NCI-H1417 (cell line): Measurements from ENCODE around the gene LRRC75A.
"Not testable (repeated sequence)": the region's sequence is repeated elsewhere in the genome, so short reads cannot be mapped to it uniquely, and the experiment has no call there.

ENCODE experiments used
- DNase-seq, 3 experiments: peaks; one replicate each; lab custom pipeline; 2025; lab: John Stamatoyannopoulos, UW

The LRRC75A gene

GRCh38 chr17:16432017-16432416 lies 60.0 kb downstream of the LRRC75A start:
- DNase-seq: no peak

- DNase-seq: no peak
Observed at GRCh38 chr17:16430650-16431049, 61.3 kb downstream of the LRRC75A start.

GRCh38 chr17:16429083-16429482 lies 62.9 kb downstream of the LRRC75A start:
- no peak for DNase-seq

GRCh38 chr17:16428098-16428882 lies 63.7 kb downstream of the LRRC75A start:
- peak in 2 of 3 experiments; percentile 2 to 10 for DNase-seq

GRCh38 chr17:16427020-16427419 lies 65.0 kb downstream of the LRRC75A start:
- no peak for DNase-seq

GRCh38 chr17:16425698-16426659 lies 66.0 kb downstream of the LRRC75A start:
- DNase-seq: peak in 2 of 3 experiments; percentile 11 to 34

- no peak for DNase-seq
Observed at GRCh38 chr17:16425202-16425601, 66.8 kb downstream of the LRRC75A start.

- DNase-seq: no peak
Observed at GRCh38 chr17:16423226-16423872, 68.6 kb downstream of the LRRC75A start.

GRCh38 chr17:16422416-16422815 lies 69.6 kb downstream of the LRRC75A start:
- no peak for DNase-seq

GRCh38 chr17:16419929-16420271 lies 72.1 kb downstream of the LRRC75A start:
- peak in 1 of 3 experiments; percentile 60 for DNase-seq

- peak in 2 of 3 experiments; percentile 14 to 95 for DNase-seq
Observed at GRCh38 chr17:16419074-16419928, 72.7 kb downstream of the LRRC75A start.

- no peak for DNase-seq
Observed at GRCh38 chr17:16418685-16419068, 73.3 kb downstream of the LRRC75A start.

- no peak for DNase-seq
Observed at GRCh38 chr17:16417896-16418684, 73.9 kb downstream of the LRRC75A start.

- DNase-seq: no peak
Observed at GRCh38 chr17:16417399-16417798, 74.6 kb downstream of the LRRC75A start.

- DNase-seq: no peak
Observed at GRCh38 chr17:16415031-16415924, 76.7 kb downstream of the LRRC75A start, which contains the start of gene TRPV2. TRPV2 (plus strand) TSS chr17:16415571; CDS start chr17:16417669, 2,098 bp downstream.

- peak; percentile 5 to 62 (median 29) for DNase-seq
Observed at GRCh38 chr17:16407911-16408588, 83.9 kb downstream of the LRRC75A start.

GRCh38 chr17:16406742-16407674 lies 85.0 kb downstream of the LRRC75A start:
- DNase-seq: peak in 2 of 3 experiments; percentile 46 to 51

- DNase-seq: not testable (repeated sequence)
Observed at GRCh38 chr17:16403847-16404246, 88.1 kb downstream of the LRRC75A start.
